SJCRH30 (cell line): ENCODE data around the gene ZBTB49. TPM values are rescaled to one million over a fixed set of nuclear protein-coding genes. Genes with fewer than 3 reads are reported as not detected.

Experiments
- DNase-seq, 2 experiments: peaks; one replicate each; pipeline ENCODE4 v3.0.0-alpha.2; 2015 to 2020
- H3K27ac ChIP-seq: fragments of 250-450 bp; sonication (Bioruptor Pico); 2 replicates; pipeline ENCODE4 v1.5.1; 2020; ENCODE audit warnings: mild to moderate bottlenecking, moderate library complexity
- H3K27me3 ChIP-seq: fragments of 250-450 bp; sonication (Bioruptor Pico); 2 replicates; pipeline ENCODE4 v1.5.1; 2020; ENCODE audit warnings: mild to moderate bottlenecking, moderate library complexity
- H3K36me3 ChIP-seq: fragments of 250-450 bp; sonication (Bioruptor Pico); 2 replicates; pipeline ENCODE4 v1.5.1; 2020; ENCODE audit warnings: mild to moderate bottlenecking, moderate library complexity
- H3K4me1 ChIP-seq: fragments of 250-450 bp; sonication (Bioruptor Pico); 2 replicates; pipeline ENCODE4 v1.5.1; 2020; ENCODE audit warnings: mild to moderate bottlenecking, moderate library complexity
- H3K4me3 ChIP-seq: fragments of 250-450 bp; sonication (Bioruptor Pico); 2 replicates; pipeline ENCODE4 v1.5.1; 2020; ENCODE audit warnings: mild to moderate bottlenecking, moderate library complexity
- H3K9me3 ChIP-seq: fragments of 250-450 bp; sonication (Bioruptor Pico); replicated peaks from 2 replicates; pipeline ENCODE4 v1.5.1; 2020; ENCODE audit warnings: mild to moderate bottlenecking, moderate library complexity
- total RNA-seq: library from RNA; depleted of rRNA; stranded (reverse); fragments of >200 nt; shearing (Covaris generic); gene quantifications from 2 replicates; pipeline ENCODE4 v1.2.3, GENCODE V29; 2014

The ZBTB49 gene
- total RNA-seq, 1 experiment from 2014 or later: 5.9 TPM

DNA sequence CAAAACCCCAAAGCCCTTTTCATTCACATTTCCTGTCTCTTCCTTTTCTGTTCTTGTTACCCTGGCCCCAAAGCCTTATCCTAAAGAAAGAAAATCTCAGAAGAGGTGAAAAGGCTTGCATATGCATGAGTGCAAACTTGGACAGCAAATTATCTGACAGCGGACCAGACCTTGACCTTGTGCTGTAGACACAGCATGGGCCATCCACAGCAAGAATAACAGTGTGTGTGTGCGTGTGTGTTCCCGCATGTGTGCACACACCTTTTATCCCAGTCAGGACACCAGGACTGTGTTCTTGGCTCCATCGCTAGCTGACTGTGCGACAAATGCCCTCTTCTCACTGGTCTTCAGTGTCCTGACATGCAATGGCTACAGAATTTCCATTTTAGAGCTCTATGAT lies 35.3 kb downstream of the ZBTB49 start:
- no peak for DNase-seq
- H3K36me3 ChIP-seq: no peaks in the 10 kb centered on the region

GRCh38 chr4:4326166-4326565 lies 36.1 kb downstream of the ZBTB49 start:
- Histone ChIP-seq H3K27me3 (no peaks in the 10 kb centered on the region), H3K9me3 (no peaks in the 10 kb centered on the region), H3K4me1 (no peaks in the 10 kb centered on the region; the same call in 1 of the 2 replicates), H3K36me3 (no peaks in the 10 kb centered on the region), H3K4me3 (no peak overlapping the region), H3K27ac (no peak overlapping the region)
- DNase-seq: no peak

More for the DNA sequence above, 35.3 kb downstream of the ZBTB49 start:
- Histone ChIP-seq H3K9me3 (no peaks in the 10 kb centered on the region), H3K4me3 (no peak overlapping the region), H3K27ac (no peak overlapping the region), H3K4me1 (no peaks in the 10 kb centered on the region; the same call in 1 of the 2 replicates), H3K27me3 (no peaks in the 10 kb centered on the region)

- H3K27ac ChIP-seq: no peak overlapping the region
- no peak overlapping the region for H3K4me3 ChIP-seq
- no peak for DNase-seq
- no peaks in the 10 kb centered on the region for H3K27me3 ChIP-seq
- no peaks in the 10 kb centered on the region; the same call in 1 of the 2 replicates for H3K4me1 ChIP-seq
- H3K36me3 ChIP-seq: no peaks in the 10 kb centered on the region
- H3K9me3 ChIP-seq: no peaks in the 10 kb centered on the region
These were observed 37.6 kb downstream of the ZBTB49 start for GRCh38 chr4:4327652-4328121.

DNA sequence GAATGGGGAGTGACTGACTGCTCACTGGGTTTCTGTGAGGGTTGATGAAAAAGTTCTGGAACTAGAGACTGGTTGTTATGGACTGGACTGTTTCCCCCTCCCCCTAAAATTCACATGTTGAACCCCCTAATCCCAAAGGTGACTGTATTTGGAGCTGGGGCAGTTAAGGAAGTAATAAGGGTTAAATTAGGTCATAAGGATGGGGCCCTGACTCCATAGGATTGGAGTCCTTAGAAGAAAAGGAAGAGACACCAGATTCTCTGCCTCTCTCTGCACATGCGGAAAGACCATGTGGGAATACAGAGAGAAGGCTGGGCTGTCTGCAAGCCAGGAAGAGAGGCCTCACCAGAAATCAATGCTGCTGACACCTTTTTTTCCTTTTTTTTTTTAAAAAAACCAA lies 38.2 kb downstream of the ZBTB49 start:
- Histone ChIP-seq H3K27me3 (no peaks in the 10 kb centered on the region), H3K27ac (no peak overlapping the region), H3K4me1 (no peaks in the 10 kb centered on the region; the same call in 1 of the 2 replicates), H3K4me3 (no peak overlapping the region), H3K9me3 (no peaks in the 10 kb centered on the region), H3K36me3 (no peaks in the 10 kb centered on the region)
- no peak for DNase-seq

DNA sequence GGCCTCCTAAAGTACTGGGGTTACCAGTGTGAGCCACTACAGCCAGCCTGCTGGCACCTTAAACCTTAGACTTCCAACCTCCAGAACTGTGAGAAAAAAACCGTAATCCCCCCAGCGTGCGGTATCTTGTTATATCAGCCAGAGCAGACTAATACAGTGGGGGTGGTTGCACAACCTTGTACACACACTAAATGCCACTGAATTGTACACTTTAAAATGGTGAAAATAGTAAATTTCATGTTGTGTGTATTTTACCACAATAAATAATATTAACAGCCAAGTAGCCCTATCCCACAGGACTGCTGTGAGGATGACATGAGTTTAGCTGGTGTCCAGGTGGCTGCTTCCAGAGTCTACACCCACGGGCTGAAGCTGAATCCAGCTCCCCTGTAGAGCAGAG lies 38.8 kb downstream of the ZBTB49 start:
- Histone ChIP-seq H3K27me3 (no peaks in the 10 kb centered on the region), H3K27ac (no peak overlapping the region), H3K36me3 (no peaks in the 10 kb centered on the region), H3K9me3 (no peaks in the 10 kb centered on the region), H3K4me3 (no peak overlapping the region), H3K4me1 (no peaks in the 10 kb centered on the region; the same call in 1 of the 2 replicates)
- DNase-seq: no peak

DNA sequence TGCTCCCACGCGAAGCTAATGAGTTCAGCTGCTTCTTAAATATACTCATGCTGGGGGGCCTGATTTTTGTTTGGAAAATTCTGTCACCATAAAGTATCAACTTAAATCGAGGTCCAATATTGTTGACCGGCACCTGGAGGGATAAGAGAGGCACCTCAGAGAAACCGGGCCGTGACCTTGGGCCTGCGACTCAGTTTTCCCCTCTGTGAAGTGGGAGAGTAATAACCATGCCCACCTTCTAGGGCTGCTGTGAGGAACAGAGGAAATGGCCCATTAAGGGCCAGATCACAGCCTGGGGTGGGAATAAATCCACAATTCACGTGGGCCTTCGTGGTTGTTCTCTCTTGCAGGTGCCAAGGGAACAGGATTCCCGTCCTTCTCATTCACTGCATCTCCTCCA lies 39.4 kb downstream of the ZBTB49 start:
- no peaks in the 10 kb centered on the region for H3K27me3 ChIP-seq
- H3K9me3 ChIP-seq: no peaks in the 10 kb centered on the region
- no peaks in the 10 kb centered on the region for H3K36me3 ChIP-seq
- no peak overlapping the region for H3K4me3 ChIP-seq
- no peaks in the 10 kb centered on the region for H3K4me1 ChIP-seq
- H3K27ac ChIP-seq: no peak overlapping the region
- no peak for DNase-seq

DNA sequence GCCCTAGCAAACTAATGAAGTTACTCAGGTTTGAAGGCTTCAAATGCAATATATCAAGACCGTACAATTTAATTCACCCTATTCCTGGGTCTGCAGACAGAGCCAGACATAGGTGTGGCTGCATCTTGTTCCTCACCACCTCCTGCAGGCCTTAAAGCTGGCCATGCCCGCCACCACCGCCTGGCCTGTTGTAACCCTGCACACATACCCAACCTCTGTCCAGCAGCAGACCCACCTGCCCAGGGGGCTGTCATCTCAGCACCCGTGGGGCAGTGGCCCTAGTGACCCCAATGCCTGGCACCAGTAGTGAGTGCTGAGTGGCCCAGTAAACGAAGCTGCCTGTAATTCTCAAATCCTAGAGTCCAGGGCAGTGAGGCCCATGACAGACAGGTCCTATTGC lies 40.7 kb downstream of the ZBTB49 start:
- no peak for DNase-seq
- Histone ChIP-seq H3K27me3 (no peaks in the 10 kb centered on the region), H3K4me1 (no peaks in the 10 kb centered on the region), H3K4me3 (no peak overlapping the region), H3K27ac (no peak overlapping the region), H3K9me3 (no peaks in the 10 kb centered on the region), H3K36me3 (no peaks in the 10 kb centered on the region)

- no peaks in the 10 kb centered on the region for H3K27me3 ChIP-seq
- H3K36me3 ChIP-seq: no peaks in the 10 kb centered on the region
- H3K4me1 ChIP-seq: no peaks in the 10 kb centered on the region
- no peak for DNase-seq
- no peak overlapping the region for H3K27ac ChIP-seq
- H3K9me3 ChIP-seq: no peaks in the 10 kb centered on the region
- H3K4me3 ChIP-seq: no peak overlapping the region
These were observed 42.5 kb downstream of the ZBTB49 start for GRCh38 chr4:4332529-4332928.

- DNase-seq: peak; percentile 69 to 77
- no peak overlapping the region for H3K27ac ChIP-seq
These were observed 43.2 kb downstream of the ZBTB49 start for GRCh38 chr4:4333265-4333706.

DNA sequence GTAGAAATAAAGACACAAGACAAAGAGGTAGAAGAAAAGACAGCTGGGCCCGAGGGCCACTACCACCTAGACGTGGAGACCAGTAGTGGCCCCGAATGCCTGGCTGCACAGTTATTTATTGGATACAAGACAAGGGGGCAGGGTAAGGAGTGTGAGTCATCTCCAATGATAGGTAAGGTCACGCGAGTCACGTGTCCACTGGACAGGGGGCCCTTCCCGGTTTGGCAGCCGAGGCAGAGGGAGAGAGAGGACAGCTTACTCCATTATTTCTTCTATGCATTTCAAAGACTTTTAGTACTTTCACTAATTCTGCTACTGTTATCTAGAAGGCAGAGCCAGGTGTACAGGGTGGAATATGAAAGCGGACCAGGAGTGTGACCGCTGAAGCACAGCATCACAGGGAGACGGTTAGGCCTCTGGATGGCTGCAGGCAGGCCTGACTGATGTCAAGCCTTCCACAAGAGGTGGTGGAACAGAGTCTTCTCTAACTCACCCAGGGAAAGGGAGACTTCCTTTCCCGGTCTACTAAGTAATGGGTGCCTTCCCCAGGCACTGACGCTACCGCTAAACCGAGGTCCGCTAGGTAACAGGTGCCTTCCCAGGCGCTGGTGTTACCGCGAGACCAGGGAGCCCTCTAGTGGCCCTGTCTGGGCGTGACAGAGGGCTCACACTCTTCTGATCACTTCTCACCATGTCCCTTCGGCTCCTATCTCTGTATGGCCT lies 44.9 kb downstream of the ZBTB49 start:
- H3K36me3 ChIP-seq: no peaks in the 10 kb centered on the region
- no peaks in the 10 kb centered on the region for H3K9me3 ChIP-seq
- peak; percentile 60 to 80 for DNase-seq
- no peaks in the 10 kb centered on the region for H3K27me3 ChIP-seq
- no peaks in the 10 kb centered on the region for H3K4me1 ChIP-seq
- no peak overlapping the region for H3K4me3 ChIP-seq
- H3K27ac ChIP-seq: no peak overlapping the region

More at GRCh38 chr4:4333265-4333706, 43.2 kb downstream of the ZBTB49 start:
- H3K4me1 ChIP-seq: no peaks in the 10 kb centered on the region
- no peak overlapping the region for H3K4me3 ChIP-seq
- no peaks in the 10 kb centered on the region for H3K27me3 ChIP-seq
- H3K36me3 ChIP-seq: no peaks in the 10 kb centered on the region
- H3K9me3 ChIP-seq: no peaks in the 10 kb centered on the region

- Histone ChIP-seq H3K36me3 (no peaks in the 10 kb centered on the region), H3K27ac (no peak overlapping the region)
These were observed 48.4 kb downstream of the ZBTB49 start for GRCh38 chr4:4338210-4339001.

DNA sequence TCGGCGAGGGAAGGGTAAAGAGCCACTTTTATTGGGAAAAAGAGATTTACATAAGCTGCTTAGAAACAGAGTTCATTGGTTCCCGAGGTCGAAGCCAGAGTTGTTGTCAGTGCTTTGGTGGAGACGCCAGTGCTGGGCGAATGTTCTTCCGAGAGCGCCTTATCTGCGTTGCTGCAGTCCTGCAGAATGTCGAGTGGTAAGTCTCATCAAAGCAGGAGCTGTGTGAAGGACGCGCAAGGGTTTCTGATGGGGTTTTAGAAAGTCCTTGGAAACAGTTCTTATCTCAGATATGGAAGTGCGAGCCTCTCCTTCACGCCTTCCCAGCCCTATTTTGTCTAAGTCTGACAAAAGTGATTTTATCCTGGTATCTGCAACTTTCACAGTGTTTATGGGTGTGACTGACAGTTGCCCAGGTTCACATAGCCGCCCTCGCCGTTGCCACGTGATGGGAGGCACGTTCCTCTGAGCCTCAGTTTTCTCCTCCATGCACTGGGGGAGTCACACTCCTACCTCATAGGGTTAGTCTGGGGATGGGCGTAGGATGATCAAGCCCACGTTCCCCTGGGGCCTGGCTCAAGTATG lies 49.5 kb downstream of the ZBTB49 start:
- Histone ChIP-seq H3K4me3 (no peak overlapping the region), H3K27me3 (peaks cover 6% of the 10 kb centered on the region; the same call in 1 of the 2 replicates), H3K27ac (no peak overlapping the region), H3K9me3 (no peaks in the 10 kb centered on the region), H3K4me1 (no peaks in the 10 kb centered on the region), H3K36me3 (no peaks in the 10 kb centered on the region)
- no peak for DNase-seq

More at GRCh38 chr4:4338210-4339001, 48.4 kb downstream of the ZBTB49 start:
- DNase-seq: no peak
- H3K9me3 ChIP-seq: no peaks in the 10 kb centered on the region
- no peaks in the 10 kb centered on the region for H3K4me1 ChIP-seq
- H3K27me3 ChIP-seq: peaks cover 6% of the 10 kb centered on the region; the same call in 1 of the 2 replicates
- H3K4me3 ChIP-seq: no peak overlapping the region

- H3K27me3 ChIP-seq: peaks cover 9% of the 10 kb centered on the region; the same call in 1 of the 2 replicates
- H3K9me3 ChIP-seq: no peaks in the 10 kb centered on the region
- no peaks in the 10 kb centered on the region for H3K36me3 ChIP-seq
- no peak overlapping the region for H3K4me3 ChIP-seq
- no peak overlapping the region for H3K27ac ChIP-seq
- no peak for DNase-seq
- no peaks in the 10 kb centered on the region for H3K4me1 ChIP-seq
These were observed 52.0 kb downstream of the ZBTB49 start for GRCh38 chr4:4341861-4342650.

- Histone ChIP-seq H3K4me1 (no peaks in the 10 kb centered on the region), H3K9me3 (no peaks in the 10 kb centered on the region), H3K4me3 (no peak overlapping the region), H3K27me3 (peaks cover 9% of the 10 kb centered on the region; the same call in 1 of the 2 replicates), H3K27ac (no peak overlapping the region), H3K36me3 (no peaks in the 10 kb centered on the region)
- DNase-seq: no peak
These were observed 53.0 kb downstream of the ZBTB49 start for GRCh38 chr4:4343038-4343437.
